Suprapubic skin (tissue), 3 donors: ENCODE results near the gene SUPV3L1.

ENCODE experiments used
- POLR2A ChIP-seq, 2 donors: fragments of 450-650 bp; IDR thresholded peaks; one replicate each; pipeline ENCODE4 v1.6.1; 2017; ENCODE audit warnings: antibody characterized with exemption in 2 of 2, mild to moderate bottlenecking in 2 of 2, moderate library complexity in 2 of 2
- TF ChIP-seq, protein P1 (sequence below), 2 donors: fragments of 200-600 bp in 1 of 2; fragments of 450-650 bp in 1 of 2; sonication (generic) in 1 of 2; IDR thresholded peaks; one replicate each; pipeline ENCODE4 v1.5.1; 2016 to 2019; ENCODE audit warnings: antibody characterized with exemption in 2 of 2, mild to moderate bottlenecking in 1 of 2, moderate library complexity in 1 of 2

DNA sequence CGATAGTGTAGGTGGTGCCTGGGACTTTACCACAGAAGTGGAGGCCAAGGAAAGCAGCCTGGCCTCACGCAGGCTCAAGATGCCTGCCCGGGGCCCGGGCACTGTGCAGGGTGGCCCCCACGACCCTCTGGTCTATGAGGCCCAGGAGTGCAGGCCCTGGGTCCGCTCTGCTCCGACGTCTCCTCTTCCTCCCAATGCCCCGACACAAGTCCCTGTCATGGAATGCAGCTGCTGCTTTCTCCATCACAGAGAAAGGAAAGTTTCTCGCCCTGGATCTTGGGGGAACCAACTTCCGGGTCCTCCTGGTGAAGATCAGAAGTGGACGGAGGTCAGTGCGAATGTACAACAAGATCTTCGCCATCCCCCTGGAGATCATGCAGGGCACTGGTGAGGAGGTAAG lies 70.0 kb downstream of the SUPV3L1 start:
- no peak for TF ChIP-seq POLR2A (IDR thresholded peaks at IDR 0.05)
- TF ChIP-seq, protein P1, sequence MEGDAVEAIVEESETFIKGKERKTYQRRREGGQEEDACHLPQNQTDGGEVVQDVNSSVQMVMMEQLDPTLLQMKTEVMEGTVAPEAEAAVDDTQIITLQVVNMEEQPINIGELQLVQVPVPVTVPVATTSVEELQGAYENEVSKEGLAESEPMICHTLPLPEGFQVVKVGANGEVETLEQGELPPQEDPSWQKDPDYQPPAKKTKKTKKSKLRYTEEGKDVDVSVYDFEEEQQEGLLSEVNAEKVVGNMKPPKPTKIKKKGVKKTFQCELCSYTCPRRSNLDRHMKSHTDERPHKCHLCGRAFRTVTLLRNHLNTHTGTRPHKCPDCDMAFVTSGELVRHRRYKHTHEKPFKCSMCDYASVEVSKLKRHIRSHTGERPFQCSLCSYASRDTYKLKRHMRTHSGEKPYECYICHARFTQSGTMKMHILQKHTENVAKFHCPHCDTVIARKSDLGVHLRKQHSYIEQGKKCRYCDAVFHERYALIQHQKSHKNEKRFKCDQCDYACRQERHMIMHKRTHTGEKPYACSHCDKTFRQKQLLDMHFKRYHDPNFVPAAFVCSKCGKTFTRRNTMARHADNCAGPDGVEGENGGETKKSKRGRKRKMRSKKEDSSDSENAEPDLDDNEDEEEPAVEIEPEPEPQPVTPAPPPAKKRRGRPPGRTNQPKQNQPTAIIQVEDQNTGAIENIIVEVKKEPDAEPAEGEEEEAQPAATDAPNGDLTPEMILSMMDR (IDR thresholded peaks at IDR 0.05), result no peak
